GM12873 (cell line): ENCODE results near the gene NFKBIE.

Experiments
- CTCF ChIP-seq: IDR thresholded peaks from 2 replicates; pipeline ENCODE4 v1.5.1; 2012; ENCODE audit warnings: low read depth, mild to moderate bottlenecking, moderate library complexity, low read length, control low read depth; ENCODE audit not compliant: insufficient read depth; ENCODE audit errors: missing control alignments

NFKBIE gene

DNA sequence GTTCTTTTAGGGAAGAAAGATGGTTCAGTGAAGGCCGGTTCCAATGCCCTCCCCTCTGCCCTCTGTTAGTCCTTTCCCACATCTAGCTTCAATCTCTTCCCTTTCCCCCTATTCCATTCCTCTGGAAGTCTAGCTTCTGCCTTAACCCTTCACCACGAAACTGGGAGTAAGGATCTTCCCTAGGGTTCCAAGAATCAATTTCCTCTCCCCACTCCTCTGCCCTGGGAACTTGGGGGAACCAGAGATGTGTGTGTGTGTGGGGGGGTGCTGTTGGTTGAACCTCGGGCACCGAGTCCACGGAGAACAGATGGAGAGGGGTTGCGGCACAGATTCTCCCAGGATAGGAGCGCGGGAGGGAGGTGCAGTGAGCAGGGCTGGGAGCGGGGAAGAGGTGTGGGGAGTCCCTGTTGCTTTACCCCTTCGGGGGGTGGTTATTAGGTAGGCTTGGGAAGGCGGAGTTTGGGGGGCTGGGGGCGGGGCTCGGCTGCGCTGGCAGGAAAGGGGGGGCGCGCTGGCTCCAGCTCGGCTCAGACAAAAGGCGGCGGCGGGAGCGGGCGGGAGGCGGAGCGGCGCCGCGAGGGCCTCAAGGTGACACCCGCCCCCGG is 4.7 kb upstream of the NFKBIE start, which contains the start of gene TMEM151B:
TMEM151B (plus strand) TSS at position 530 of the 605 bp plus-strand sequence. CDS start 293 bp downstream, outside the sequence.
- TF ChIP-seq CTCF, result no peak

DNA sequence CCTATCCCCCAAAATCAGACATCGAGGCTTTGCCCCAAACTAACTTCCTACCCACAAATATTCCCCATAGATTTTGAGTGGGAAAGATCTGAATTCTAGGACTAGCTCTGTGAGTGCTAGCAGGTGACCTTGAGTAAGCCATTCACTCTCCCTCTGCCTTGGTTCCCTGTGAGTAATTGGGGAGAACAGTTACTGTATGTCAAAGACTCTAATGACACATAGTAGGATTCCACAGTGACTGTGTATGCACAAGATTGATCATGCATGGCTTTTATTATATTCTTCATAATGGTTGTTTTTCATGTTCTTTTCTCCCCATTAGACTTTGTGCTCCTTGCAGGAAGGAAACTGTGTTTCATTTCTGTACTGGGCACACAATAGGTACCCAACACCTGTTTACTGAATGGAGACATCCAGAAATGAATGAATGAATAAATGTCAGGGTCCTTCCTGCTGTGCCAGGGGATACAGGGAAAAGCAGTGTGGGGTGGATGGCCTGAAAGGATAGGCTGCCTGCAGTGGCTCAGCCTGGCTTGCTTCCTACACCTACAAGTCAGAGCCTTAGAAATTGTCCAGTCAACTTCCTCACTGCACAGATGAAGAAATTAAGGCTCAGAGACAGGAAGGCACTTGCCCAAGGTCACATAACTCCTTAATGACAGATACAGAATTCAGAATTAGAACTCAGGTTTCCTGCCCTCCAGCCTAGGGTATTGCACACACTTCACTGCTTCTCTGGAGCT is 4.0 kb upstream of the NFKBIE start:
- no peak for TF ChIP-seq CTCF

DNA sequence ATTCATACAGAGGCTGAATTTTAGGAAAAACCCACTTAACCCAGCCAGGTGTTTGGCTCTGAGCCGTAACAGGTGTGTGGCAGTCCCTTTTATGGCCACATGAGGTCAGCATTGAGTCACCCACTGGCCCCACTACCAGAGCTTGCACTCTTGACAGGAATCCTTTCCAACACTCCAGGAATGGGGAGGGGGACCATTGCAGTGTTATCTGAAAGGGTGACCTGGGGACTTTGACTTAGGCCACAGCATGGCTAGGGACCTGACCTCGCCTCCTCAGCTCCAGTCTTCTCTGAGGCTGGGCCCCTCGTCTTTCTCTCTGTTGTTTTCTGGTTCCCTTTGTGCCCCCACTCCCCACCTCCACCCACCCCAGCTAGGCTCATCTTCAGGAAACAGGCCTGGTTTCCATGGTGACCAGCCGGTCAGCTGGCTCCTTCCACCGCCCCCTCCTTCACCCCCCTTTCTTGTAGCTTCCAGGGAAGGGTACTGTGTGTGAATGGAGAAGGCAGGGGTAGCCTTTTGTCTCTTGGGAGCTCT is 2.8 kb upstream of the NFKBIE start:
- peak; percentile 99 for TF ChIP-seq CTCF

DNA sequence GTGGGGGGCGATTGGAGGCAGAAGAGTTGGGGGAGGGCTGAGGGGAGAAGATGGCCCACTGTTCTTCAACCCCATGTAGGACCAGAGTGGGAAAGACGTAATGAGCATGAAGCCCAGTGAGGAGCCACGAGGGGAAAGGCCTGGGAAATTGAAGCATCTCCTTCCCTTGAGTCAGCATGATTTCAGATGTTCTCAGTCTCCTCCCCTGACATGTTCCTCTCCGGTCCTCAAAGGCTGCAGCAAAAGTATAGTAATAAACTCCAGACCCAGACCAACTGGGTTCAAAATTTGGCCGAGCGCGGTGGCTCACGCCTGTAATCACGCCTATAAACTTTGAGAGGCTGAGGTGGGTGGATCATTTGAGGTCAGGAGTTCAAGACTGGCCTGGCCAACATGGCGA is 1.9 kb upstream of the NFKBIE start:
- no peak for TF ChIP-seq CTCF

GRCh38 chr6:44266347-44266746 is 996 bp upstream of the NFKBIE start:
- TF ChIP-seq CTCF, result no peak

GRCh38 chr6:44265722-44266233 is 427 bp upstream of the NFKBIE start:
- no peak for TF ChIP-seq CTCF

DNA sequence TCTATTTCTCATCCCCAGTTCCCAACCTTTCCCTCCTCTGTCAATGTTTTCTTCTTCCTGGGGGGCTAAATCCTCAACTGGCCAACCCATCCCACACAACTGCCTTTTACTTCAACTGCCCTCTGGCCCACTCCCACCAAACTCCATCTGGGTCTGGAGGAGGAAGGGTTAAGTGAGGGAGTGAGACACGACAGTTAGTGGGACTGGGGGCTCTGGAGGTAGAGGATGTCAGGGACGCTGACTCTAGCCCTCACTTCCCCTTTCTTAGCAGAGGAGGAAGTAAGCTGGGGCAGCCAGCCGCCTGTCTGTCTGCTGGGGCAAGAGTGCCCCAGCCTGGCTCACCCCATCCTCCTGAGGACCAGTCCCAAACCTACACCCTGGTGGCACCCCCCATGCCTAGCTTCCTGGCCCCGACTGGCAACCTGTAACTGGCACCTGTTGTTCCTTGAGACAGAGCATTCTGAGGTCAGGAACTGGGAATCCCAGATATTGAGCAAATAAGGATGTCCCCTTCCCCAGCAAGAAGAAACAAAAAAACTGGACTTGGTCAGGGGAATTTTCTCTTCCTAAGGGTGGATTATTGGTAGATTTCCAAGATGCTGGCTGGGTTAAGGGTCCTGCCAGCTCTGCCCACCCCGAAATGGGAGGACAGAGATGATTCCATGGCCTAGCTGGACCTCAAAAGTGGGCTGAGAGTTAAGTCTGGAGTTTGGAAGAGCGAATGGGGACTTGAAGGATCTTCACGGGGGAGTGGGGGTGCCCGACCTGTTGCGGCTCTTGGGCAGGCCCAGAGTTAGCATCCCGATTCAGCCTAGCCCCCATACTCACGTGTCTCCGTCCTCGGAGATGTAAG is 971 bp downstream of the NFKBIE start:
- TF ChIP-seq CTCF, result no peak
